Measurements from ENCODE around the gene ZNF329.

The ZNF329 gene

DNA sequence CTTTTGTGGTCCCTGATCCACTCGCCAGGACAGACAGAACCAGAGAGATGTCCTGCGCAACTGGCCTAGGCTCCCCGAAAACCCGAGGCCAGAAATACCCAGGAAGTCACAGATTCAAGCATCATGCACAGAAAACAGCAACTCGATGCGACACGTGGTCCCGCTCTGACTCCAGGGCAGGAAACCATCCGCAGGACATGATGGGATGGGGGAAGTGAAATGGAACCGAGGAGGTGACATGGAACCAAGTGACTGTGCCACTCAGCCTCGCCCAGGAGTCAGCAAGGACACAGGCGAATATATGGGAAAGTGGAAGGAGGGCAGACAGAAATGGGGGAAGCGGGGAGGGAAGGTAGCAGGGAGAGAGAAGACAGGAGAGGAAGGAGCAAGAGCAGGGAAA is 53.7 kb downstream of the ZNF329 start:
- TF ChIP-seq ZBTB7A (IDR thresholded peaks at IDR 0.05; ENCODE audit: low read depth), result no peak
- TF ChIP-seq RAD21 (IDR thresholded peaks at IDR 0.05; ENCODE audit: low read depth), result no peak
- no peak for TF ChIP-seq CEBPB (IDR thresholded peaks at IDR 0.05)
- no peak for TF ChIP-seq TEAD4 (IDR thresholded peaks at IDR 0.05)

DNA sequence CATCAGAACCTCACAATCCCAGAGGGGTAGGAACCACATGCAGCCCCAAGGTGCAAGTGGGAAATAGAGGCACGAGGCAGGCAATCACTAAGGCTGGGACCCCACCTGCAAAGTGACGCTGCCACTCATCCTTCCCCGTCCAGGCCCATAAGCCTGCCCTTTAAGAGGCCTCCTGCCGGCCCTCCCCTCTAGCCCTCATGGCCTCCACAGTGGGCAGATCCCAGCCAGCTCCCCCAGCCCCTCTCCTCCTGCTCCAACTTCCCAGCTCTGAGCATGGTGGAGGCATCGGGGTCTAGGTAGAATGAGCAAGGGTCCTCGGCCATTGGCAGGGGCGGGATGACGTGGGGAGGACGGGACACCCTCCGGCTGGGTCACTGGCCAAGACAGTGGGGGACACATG is 55.3 kb downstream of the ZNF329 start:
- TF ChIP-seq EP300 (IDR thresholded peaks at IDR 0.05; ENCODE audit: borderline replicate concordance) (no peak), ZBTB7A (IDR thresholded peaks at IDR 0.05; ENCODE audit: low read depth) (no peak), NFIC (IDR thresholded peaks at IDR 0.05) (no peak), YY1 (IDR thresholded peaks at IDR 0.05; ENCODE audit: low read depth) (no peak)

DNA sequence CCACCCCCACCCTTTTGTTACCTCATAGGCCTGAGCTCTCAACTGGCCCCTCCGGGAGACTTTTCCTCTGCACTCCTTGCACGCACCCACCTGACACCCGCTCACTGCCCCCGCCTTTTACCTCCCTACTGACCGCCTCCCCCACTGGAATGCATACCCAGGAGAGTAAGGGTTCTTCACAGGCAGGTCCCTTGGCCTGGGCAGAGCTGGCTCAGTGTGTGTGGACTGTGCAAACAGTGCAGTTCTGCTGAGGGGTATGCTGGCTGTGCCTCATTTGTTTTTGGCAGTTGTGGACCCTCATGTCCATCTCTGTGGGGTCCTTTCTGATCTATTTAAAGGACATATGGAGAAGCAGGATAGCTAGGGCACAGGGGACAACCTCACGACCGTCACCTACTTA is 57.5 kb downstream of the ZNF329 start:
- no peak for TF ChIP-seq TEAD4 (IDR thresholded peaks at IDR 0.05)
- TF ChIP-seq, protein P1, sequence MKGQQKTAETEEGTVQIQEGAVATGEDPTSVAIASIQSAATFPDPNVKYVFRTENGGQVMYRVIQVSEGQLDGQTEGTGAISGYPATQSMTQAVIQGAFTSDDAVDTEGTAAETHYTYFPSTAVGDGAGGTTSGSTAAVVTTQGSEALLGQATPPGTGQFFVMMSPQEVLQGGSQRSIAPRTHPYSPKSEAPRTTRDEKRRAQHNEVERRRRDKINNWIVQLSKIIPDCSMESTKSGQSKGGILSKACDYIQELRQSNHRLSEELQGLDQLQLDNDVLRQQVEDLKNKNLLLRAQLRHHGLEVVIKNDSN (IDR thresholded peaks at IDR 0.05), result no peak
- TF ChIP-seq EP300 (IDR thresholded peaks at IDR 0.05; ENCODE audit: borderline replicate concordance), result no peak
- TF ChIP-seq FOXM1 (IDR thresholded peaks at IDR 0.05; ENCODE audit: borderline replicate concordance, low read depth), result no peak
- TF ChIP-seq CEBPB (IDR thresholded peaks at IDR 0.05), result no peak
- TF ChIP-seq RAD21 (IDR thresholded peaks at IDR 0.05; ENCODE audit: low read depth), result no peak
- no peak for TF ChIP-seq CREB1 (IDR thresholded peaks at IDR 0.05; ENCODE audit: low read depth)
- no peak for TF ChIP-seq NFIC (IDR thresholded peaks at IDR 0.05)
- TF ChIP-seq, protein P2, sequence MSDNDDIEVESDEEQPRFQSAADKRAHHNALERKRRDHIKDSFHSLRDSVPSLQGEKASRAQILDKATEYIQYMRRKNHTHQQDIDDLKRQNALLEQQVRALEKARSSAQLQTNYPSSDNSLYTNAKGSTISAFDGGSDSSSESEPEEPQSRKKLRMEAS (IDR thresholded peaks at IDR 0.05), result no peak
- no peak for TF ChIP-seq TAF1 (IDR thresholded peaks at IDR 0.05; ENCODE audit: low read depth)
- TF ChIP-seq, protein P3, sequence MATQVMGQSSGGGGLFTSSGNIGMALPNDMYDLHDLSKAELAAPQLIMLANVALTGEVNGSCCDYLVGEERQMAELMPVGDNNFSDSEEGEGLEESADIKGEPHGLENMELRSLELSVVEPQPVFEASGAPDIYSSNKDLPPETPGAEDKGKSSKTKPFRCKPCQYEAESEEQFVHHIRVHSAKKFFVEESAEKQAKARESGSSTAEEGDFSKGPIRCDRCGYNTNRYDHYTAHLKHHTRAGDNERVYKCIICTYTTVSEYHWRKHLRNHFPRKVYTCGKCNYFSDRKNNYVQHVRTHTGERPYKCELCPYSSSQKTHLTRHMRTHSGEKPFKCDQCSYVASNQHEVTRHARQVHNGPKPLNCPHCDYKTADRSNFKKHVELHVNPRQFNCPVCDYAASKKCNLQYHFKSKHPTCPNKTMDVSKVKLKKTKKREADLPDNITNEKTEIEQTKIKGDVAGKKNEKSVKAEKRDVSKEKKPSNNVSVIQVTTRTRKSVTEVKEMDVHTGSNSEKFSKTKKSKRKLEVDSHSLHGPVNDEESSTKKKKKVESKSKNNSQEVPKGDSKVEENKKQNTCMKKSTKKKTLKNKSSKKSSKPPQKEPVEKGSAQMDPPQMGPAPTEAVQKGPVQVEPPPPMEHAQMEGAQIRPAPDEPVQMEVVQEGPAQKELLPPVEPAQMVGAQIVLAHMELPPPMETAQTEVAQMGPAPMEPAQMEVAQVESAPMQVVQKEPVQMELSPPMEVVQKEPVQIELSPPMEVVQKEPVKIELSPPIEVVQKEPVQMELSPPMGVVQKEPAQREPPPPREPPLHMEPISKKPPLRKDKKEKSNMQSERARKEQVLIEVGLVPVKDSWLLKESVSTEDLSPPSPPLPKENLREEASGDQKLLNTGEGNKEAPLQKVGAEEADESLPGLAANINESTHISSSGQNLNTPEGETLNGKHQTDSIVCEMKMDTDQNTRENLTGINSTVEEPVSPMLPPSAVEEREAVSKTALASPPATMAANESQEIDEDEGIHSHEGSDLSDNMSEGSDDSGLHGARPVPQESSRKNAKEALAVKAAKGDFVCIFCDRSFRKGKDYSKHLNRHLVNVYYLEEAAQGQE (IDR thresholded peaks at IDR 0.05; ENCODE audit: low read depth), result no peak
- TF ChIP-seq TCF12 (IDR thresholded peaks at IDR 0.05; ENCODE audit: low read depth), result no peak
- no peak for TF ChIP-seq ZBTB7A (IDR thresholded peaks at IDR 0.05; ENCODE audit: low read depth)
- TF ChIP-seq YY1 (IDR thresholded peaks at IDR 0.05; ENCODE audit: low read depth), result no peak
- no peak for TF ChIP-seq EGR1 (IDR thresholded peaks at IDR 0.05)

DNA sequence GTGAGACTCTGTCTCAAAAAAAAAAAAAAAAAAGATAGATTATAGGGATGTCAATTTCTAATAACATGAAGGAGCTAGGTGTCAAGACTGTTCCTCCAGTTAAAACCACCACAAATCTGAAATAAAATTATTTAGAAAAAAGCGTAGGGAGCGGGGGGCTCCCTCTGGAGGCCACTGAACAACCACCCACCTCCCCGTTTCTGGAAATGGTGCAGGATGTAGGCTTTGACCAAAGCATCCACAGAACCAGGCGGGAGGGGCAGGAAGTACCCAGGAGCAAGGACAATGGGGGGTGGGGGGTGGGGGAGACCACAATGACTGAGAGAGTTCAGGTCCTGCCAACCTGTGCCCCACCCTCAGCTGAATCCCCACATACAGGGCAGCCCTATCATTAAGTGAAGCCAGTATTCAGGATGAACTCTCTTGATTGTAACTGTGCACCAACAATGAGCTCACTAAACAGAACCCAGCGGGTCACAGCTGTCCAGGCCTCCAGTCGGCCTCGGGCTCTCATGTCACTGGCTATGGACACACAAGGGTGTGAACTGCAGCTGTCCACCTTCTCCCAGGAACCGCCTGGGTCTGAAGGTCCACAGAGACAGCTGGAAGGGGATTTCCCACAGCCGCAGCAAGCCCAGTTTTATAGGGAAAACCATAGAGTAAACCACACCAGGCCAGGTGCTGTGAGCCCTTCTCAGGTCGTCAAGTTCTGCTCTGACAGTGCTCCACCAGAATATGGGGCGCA is 59.2 kb downstream of the ZNF329 start:
- no peak for TF ChIP-seq TAF1 (IDR thresholded peaks at IDR 0.05; ENCODE audit: low read depth)
- no peak for TF ChIP-seq CEBPB (IDR thresholded peaks at IDR 0.05)
- TF ChIP-seq ZBTB7A (IDR thresholded peaks at IDR 0.05; ENCODE audit: low read depth), result no peak

DNA sequence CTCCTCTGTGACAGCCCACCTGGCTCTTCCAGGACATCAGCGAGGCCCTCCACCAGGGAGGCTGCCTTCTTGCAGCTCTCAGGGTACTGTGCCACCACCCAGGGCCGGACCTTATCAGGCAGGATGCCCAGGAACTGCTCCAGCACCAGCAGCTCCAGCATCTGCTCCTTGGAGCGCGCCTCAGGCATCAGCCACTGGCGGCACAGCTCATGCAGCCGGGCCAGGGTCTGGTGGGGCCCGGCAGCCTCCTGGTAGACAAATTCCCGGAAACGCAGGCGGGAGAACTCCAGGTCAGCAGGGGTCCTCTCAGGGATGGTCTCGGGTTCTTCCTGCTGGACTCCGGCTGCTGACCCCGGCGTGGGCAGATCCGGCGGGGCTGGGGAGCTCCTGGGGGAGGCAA is 60.7 kb downstream of the ZNF329 start:
- TF ChIP-seq ZBTB7A (IDR thresholded peaks at IDR 0.05; ENCODE audit: low read depth) (no peak), TEAD4 (IDR thresholded peaks at IDR 0.05) (no peak), TAF1 (IDR thresholded peaks at IDR 0.05; ENCODE audit: low read depth) (no peak), FOXM1 (IDR thresholded peaks at IDR 0.05; ENCODE audit: borderline replicate concordance, low read depth) (no peak), TCF12 (IDR thresholded peaks at IDR 0.05; ENCODE audit: low read depth) (no peak), YY1 (IDR thresholded peaks at IDR 0.05; ENCODE audit: low read depth) (no peak), EP300 (IDR thresholded peaks at IDR 0.05; ENCODE audit: borderline replicate concordance) (no peak), CEBPB (IDR thresholded peaks at IDR 0.05) (no peak), EGR1 (IDR thresholded peaks at IDR 0.05) (no peak)
- TF ChIP-seq, protein P1 (IDR thresholded peaks at IDR 0.05), result no peak
- TF ChIP-seq, protein P2 (IDR thresholded peaks at IDR 0.05), result no peak

DNA sequence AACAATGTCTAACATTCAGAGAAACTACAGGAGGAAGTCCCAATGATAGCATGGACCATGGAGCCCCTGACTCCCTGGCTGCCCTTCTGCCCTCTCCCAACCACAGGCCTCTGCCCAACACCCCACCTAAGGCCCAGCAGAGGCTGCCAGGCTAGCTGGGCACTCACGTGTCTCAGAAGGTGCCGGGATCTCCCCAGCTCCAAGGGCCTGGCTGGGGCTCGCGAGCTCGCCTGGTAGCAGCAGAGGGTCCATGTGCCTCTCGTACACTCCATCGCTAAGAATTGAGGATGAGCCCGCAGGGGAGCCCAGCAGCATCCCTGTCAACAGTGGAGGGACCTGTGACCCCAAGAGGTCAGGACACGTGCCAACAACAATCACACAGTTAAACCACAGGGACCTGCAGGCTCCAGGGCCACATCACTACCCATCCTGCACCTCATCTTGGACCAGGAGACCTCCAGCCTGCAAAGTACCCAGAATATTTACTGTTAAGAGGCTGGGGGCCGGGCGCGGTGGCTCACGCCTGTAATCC is 62.0 kb downstream of the ZNF329 start:
- TF ChIP-seq CEBPB (IDR thresholded peaks at IDR 0.05) (no peak), TEAD4 (IDR thresholded peaks at IDR 0.05) (no peak), EGR1 (IDR thresholded peaks at IDR 0.05) (no peak), YY1 (IDR thresholded peaks at IDR 0.05; ENCODE audit: low read depth) (no peak), TCF12 (IDR thresholded peaks at IDR 0.05; ENCODE audit: low read depth) (no peak)
- TF ChIP-seq, protein P1 (IDR thresholded peaks at IDR 0.05), result no peak

DNA sequence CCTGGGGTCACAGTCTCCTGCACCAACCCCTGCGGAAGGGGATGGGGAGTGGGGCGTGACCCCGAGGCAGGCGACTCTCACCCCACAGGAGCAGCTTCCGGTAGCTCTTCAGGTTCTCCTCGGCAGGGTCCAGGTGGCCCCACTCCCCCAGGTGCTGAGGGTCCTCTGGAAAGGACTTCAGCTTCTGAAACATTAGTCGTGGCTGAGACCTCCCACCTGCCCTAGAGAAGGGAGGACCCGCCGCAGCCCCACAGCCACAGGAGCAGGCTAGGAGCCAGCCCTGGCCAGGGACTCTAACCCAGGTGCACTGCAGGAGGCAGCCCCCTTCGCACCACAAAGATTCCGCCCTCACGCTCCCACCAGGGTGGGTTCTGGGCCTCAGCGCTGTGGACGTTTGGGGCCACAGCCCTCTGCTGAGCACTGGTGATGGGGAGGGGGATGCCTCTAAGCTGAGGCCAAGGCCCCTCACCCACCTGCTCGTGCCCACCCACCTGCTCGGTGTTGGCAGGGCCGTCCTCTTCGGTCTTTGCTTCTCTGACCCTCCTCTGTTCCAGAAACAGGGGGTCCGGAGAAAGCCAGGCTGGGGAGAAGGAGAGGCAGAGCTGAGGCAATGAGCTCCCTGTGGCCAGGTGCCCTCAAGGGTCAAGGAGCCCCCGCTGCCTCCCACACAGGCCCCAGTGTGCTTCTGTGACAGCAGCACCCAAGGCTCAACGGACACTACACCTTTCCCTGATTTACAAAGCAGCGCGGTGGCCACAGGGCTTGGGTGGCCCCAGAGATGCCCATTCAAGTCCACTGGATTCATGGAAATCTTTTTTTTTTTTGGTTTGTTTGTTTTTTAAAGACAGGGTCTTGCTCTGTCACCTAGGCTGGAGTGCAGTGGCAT is 63.5 kb downstream of the ZNF329 start:
- TF ChIP-seq, protein P3 (IDR thresholded peaks at IDR 0.05; ENCODE audit: low read depth), result no peak
- TF ChIP-seq EP300 (IDR thresholded peaks at IDR 0.05; ENCODE audit: borderline replicate concordance), result no peak
- TF ChIP-seq ZBTB7A (IDR thresholded peaks at IDR 0.05; ENCODE audit: low read depth), result no peak

All from Ishikawa (cell line).